ENCODE data around the gene STAG1.

- TF ChIP-seq CTCF (IDR thresholded peaks at IDR 0.05) (no peak), POLR2A (IDR thresholded peaks at IDR 0.05) (no peak), EP300 (IDR thresholded peaks at IDR 0.05) (no peak), POLR2AphosphoS5 (IDR thresholded peaks at IDR 0.05) (no peak)
These were observed 207.6 kb downstream of the STAG1 start for GRCh38 chr3:136544532-136544931.

Data from stomach (tissue), 4 donors.